ENCODE data around the gene AGBL4. TPM values are rescaled to one million over a fixed set of nuclear protein-coding genes. Genes with fewer than 3 reads are reported as not detected.

The AGBL4 gene
- total and polyA plus RNA-seq, 8 donors, result 0.32 to 1.3 (median 0.87) TPM

DNA sequence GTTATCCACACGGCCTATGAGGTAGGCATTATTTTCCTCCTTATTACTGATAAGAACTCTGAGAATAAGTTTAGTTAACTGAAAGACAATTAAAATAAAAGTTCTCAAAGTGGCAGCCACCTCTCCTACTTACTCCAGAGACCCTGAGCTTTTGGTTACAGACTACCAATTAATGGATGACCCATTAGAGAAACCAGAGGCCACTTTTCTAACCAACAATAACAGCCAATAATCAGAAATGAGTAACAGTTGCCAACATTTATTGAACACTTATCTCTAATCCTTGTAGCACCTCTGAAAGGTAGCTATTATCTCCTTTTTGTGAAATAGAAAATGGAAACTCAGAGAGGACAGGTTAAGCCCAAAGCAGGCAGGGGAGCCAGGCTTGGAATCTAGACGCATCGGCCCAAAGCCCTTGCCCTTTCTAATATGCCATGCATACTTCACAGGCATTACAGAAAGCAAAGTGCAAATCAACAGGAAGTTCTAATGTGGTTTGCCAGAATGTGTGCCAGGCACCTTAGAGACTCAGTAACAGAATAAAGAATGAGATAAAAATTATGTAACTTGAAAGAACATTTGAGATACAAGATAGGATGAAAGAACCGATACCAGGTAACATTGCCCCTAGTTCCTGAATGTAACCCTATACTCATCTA, 1297.1 kb downstream of the AGBL4 start:
- DNase-seq (no peak), ATAC-seq (no peak)
- Histone ChIP-seq H3K27me3 (no peaks in the 10 kb centered on the region), H3K4me3 (no peak overlapping the region), H3K4me1 (no peaks in the 10 kb centered on the region), H3K36me3 (no peaks in the 10 kb centered on the region), H3K9me3 (no peaks in the 10 kb centered on the region), H3K27ac (no peak overlapping the region)
- intact Hi-C loops (cut with DNase I), result no loop called here
- TF ChIP-seq CTCF (IDR thresholded peaks at IDR 0.05), result no peak

DNA sequence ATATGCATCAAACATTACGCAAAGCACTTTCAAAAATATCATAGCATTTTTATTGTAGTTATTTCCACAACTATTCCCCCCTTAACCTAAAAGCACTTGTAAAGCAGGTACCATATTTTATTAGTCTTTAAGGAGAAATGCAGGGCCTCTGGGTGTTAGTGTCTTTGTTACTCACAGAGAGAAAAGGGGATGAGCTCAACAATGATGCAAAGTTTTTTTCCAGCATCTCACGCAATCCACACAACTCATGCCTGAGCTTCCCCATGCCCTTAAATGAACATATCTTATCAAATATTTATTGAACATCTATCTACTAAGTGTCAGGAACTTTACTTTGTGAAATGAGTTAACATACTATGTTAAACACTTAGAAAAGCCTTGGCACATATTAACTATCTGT, 1297.6 kb downstream of the AGBL4 start:
- no peaks in the 10 kb centered on the region for H3K27me3 ChIP-seq
- DNase-seq, result no peak
- intact Hi-C loops (cut with DNase I), result no loop called here
- TF ChIP-seq CTCF (IDR thresholded peaks at IDR 0.05), result no peak
- no peak overlapping the region for H3K27ac ChIP-seq
- no peak overlapping the region for H3K4me3 ChIP-seq
- H3K4me1 ChIP-seq, result no peaks in the 10 kb centered on the region
- H3K36me3 ChIP-seq, result no peaks in the 10 kb centered on the region
- H3K9me3 ChIP-seq, result no peaks in the 10 kb centered on the region
- no peak for ATAC-seq

- no peaks in the 10 kb centered on the region for H3K4me1 ChIP-seq
- intact Hi-C loops (cut with DNase I), result no loop called here
- H3K9me3 ChIP-seq, result no peaks in the 10 kb centered on the region
- no peak overlapping the region for H3K4me3 ChIP-seq
- no peak for ATAC-seq
- no peaks in the 10 kb centered on the region for H3K36me3 ChIP-seq
- no peak overlapping the region for H3K27ac ChIP-seq
- DNase-seq, result no peak
- TF ChIP-seq CTCF (IDR thresholded peaks at IDR 0.05), result no peak
- no peaks in the 10 kb centered on the region for H3K27me3 ChIP-seq
Measured at GRCh38 chr1:48725341-48726046, 1298.3 kb downstream of the AGBL4 start.

DNA sequence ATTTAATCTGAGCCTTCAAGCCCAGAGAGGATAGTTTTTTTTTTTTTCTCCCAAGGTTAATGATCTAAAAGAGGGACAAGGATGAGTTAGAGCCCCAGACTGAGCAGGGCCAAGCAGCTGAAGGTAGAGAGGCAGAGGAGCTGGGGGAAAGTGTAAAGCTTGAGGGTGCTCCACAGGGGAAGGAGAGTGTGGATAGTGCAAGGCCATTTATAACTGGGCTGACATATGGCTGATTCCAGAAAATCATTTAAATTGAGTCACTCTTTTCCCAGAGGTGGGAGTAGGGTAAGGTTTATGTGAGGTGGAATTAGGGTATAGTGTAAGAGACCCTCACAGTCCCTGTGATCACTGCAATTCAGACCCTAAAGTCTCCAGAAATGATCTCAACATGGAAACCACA, 1302.8 kb downstream of the AGBL4 start:
- Histone ChIP-seq H3K27ac (no peak overlapping the region), H3K27me3 (no peaks in the 10 kb centered on the region), H3K4me1 (peaks cover 0 to 1% of the 10 kb centered on the region in 2 donors), H3K4me3 (no peak overlapping the region), H3K36me3 (no peaks in the 10 kb centered on the region), H3K9me3 (no peaks in the 10 kb centered on the region)
- intact Hi-C loops (cut with DNase I), result no loop called here
- DNase-seq (no peak), ATAC-seq (no peak)
- no peak for TF ChIP-seq CTCF (IDR thresholded peaks at IDR 0.05)

GRCh38 chr1:48718705-48719104, 1305.0 kb downstream of the AGBL4 start:
- H3K4me1 ChIP-seq, result peaks cover 0 to 5% of the 10 kb centered on the region in 2 donors
- H3K27me3 ChIP-seq, result no peaks in the 10 kb centered on the region
- H3K36me3 ChIP-seq, result no peaks in the 10 kb centered on the region
- H3K27ac ChIP-seq, result no peak overlapping the region
- ATAC-seq, result peak; percentile 71
- TF ChIP-seq CTCF (IDR thresholded peaks at IDR 0.05), result no peak
- no peak for DNase-seq
- intact Hi-C loops (cut with DNase I), result no loop called here
- no peaks in the 10 kb centered on the region for H3K9me3 ChIP-seq
- H3K4me3 ChIP-seq, result no peak overlapping the region
